Measurements from ENCODE around the gene ZNF385A. TPM values are rescaled to one million over a fixed set of nuclear protein-coding genes. Genes with fewer than 3 reads are reported as not detected.

Gene ZNF385A
- total RNA-seq, 1 donor from 2014 or later = 15.6 TPM

DNA sequence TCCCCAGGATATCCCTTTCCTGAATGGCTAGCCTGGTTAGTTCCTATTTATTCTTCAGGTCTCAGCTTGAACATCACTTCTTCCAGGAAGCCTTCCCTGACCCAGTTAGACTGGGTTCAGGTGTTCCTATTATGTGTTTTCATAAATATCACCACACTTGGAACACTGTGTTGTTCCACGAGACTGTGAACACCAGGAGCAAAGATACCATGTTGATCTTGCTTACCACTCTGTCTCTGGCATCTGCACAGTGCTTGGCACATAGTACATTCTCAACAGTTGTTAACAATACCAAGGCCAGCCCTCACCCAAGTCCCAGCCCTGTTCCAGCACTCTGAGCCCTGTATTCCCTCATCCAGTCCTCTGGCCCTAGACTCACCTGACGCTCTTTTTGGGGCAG is 13.7 kb upstream of the ZNF385A start:
- Mint-ChIP-seq H3K4me3 (ENCODE audit: unreplicated experiment) (peak overlapping the region; percentile 74), H3K27ac (ENCODE audit: unreplicated experiment) (peak overlapping the region; percentile 53), H3K9me3 (ENCODE audit: unreplicated experiment) (no peaks in the 10 kb centered on the region), H3K27me3 (ENCODE audit: unreplicated experiment) (peaks cover 25% of the 10 kb centered on the region), H3K4me1 (ENCODE audit: unreplicated experiment) (peaks cover 63% of the 10 kb centered on the region), H3K36me3 (ENCODE audit: low read depth, unreplicated experiment) (peaks cover 85% of the 10 kb centered on the region)
- TF ChIP-seq, protein P1, sequence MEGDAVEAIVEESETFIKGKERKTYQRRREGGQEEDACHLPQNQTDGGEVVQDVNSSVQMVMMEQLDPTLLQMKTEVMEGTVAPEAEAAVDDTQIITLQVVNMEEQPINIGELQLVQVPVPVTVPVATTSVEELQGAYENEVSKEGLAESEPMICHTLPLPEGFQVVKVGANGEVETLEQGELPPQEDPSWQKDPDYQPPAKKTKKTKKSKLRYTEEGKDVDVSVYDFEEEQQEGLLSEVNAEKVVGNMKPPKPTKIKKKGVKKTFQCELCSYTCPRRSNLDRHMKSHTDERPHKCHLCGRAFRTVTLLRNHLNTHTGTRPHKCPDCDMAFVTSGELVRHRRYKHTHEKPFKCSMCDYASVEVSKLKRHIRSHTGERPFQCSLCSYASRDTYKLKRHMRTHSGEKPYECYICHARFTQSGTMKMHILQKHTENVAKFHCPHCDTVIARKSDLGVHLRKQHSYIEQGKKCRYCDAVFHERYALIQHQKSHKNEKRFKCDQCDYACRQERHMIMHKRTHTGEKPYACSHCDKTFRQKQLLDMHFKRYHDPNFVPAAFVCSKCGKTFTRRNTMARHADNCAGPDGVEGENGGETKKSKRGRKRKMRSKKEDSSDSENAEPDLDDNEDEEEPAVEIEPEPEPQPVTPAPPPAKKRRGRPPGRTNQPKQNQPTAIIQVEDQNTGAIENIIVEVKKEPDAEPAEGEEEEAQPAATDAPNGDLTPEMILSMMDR (IDR thresholded peaks at IDR 0.05; ENCODE audit: unreplicated experiment) = no peak
- no peak for DNase-seq (ENCODE audit: low spot score)

DNA sequence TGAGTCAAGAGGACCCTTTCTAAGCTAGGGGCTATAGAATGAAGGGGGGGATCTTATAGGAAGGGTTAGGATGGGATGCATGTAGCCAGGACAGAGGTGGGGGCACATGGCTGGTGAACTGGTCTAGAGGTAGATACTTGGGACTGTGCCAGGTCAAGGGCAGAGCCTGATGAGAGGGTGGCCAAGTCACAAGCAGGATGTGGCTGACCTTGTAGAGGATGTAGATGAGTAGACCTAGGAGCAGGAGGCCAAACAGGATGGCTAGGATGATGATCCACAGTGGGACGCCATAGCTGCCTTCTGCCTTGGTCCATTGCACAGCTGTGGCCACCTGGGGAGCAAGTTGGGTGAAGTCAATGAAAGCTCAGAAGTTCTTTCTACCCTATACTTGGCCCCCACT is 12.6 kb upstream of the ZNF385A start:
- TF ChIP-seq, protein P1 (IDR thresholded peaks at IDR 0.05; ENCODE audit: unreplicated experiment) = no peak
- no peak overlapping the region for H3K4me3 Mint-ChIP-seq (ENCODE audit: unreplicated experiment)
- H3K4me1 Mint-ChIP-seq (ENCODE audit: unreplicated experiment) = peaks cover 69% of the 10 kb centered on the region
- H3K27me3 Mint-ChIP-seq (ENCODE audit: unreplicated experiment) = peaks cover 30% of the 10 kb centered on the region
- peaks cover 78% of the 10 kb centered on the region for H3K36me3 Mint-ChIP-seq (ENCODE audit: low read depth, unreplicated experiment)
- peak overlapping the region; percentile 57 for H3K27ac Mint-ChIP-seq (ENCODE audit: unreplicated experiment)
- no peaks in the 10 kb centered on the region for H3K9me3 Mint-ChIP-seq (ENCODE audit: unreplicated experiment)
- no peak for DNase-seq (ENCODE audit: low spot score)

DNA sequence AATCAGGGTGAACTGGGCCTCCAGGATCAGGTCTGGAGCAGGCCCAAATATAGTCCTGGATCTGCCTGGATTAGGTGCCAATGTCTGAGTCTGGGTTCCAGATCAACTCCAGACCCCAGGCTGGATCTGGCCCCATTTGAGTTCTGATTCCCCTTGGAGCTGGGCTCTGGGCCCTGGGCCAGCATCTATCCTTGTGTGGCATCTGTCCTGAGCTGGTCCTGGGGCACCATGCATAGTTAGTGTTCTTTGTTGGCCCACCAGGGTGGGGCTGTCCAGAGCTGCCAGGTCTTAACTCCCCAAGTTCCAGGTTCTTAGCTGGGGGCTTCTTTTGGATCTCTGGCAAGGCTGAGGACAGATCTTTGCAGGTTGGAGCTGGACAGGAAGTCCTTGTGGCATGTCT is 11.0 kb upstream of the ZNF385A start:
- TF ChIP-seq, protein P1 (IDR thresholded peaks at IDR 0.05; ENCODE audit: unreplicated experiment) = no peak
- H3K27me3 Mint-ChIP-seq (ENCODE audit: unreplicated experiment) = peaks cover 25% of the 10 kb centered on the region
- no peak for DNase-seq (ENCODE audit: low spot score)
- peaks cover 74% of the 10 kb centered on the region for H3K4me1 Mint-ChIP-seq (ENCODE audit: unreplicated experiment)
- no peaks in the 10 kb centered on the region for H3K9me3 Mint-ChIP-seq (ENCODE audit: unreplicated experiment)
- peaks cover 69% of the 10 kb centered on the region for H3K36me3 Mint-ChIP-seq (ENCODE audit: low read depth, unreplicated experiment)
- H3K4me3 Mint-ChIP-seq (ENCODE audit: unreplicated experiment) = peak overlapping the region; percentile 59
- H3K27ac Mint-ChIP-seq (ENCODE audit: unreplicated experiment) = no peak overlapping the region

DNA sequence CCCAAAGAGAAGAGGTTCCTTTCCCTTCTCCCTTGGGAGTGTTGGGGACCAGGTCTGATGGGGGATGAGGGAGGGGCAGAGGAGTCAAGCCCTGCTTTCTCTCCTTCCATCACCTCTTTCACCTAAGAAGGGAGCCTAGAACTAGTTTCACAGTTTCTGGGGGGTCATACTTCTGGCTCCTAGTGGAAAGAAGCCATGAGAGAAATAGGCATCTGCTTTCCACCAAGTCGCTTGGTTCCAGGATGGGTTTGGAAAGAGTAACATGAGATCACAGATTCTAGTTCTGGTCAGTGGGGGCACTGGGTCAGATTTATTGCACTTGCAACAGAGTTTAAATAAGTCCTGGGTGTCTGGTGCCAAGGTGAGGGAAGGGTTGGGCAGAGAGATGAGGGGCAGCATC is 10.5 kb upstream of the ZNF385A start:
- H3K27me3 Mint-ChIP-seq (ENCODE audit: unreplicated experiment) = peaks cover 26% of the 10 kb centered on the region
- no peaks in the 10 kb centered on the region for H3K9me3 Mint-ChIP-seq (ENCODE audit: unreplicated experiment)
- DNase-seq (ENCODE audit: low spot score) = no peak
- H3K4me3 Mint-ChIP-seq (ENCODE audit: unreplicated experiment) = peak overlapping the region; percentile 37
- peaks cover 71% of the 10 kb centered on the region for H3K4me1 Mint-ChIP-seq (ENCODE audit: unreplicated experiment)
- peaks cover 63% of the 10 kb centered on the region for H3K36me3 Mint-ChIP-seq (ENCODE audit: low read depth, unreplicated experiment)
- peak overlapping the region; percentile 67 for H3K27ac Mint-ChIP-seq (ENCODE audit: unreplicated experiment)
- TF ChIP-seq, protein P1 (IDR thresholded peaks at IDR 0.05; ENCODE audit: unreplicated experiment) = no peak

DNA sequence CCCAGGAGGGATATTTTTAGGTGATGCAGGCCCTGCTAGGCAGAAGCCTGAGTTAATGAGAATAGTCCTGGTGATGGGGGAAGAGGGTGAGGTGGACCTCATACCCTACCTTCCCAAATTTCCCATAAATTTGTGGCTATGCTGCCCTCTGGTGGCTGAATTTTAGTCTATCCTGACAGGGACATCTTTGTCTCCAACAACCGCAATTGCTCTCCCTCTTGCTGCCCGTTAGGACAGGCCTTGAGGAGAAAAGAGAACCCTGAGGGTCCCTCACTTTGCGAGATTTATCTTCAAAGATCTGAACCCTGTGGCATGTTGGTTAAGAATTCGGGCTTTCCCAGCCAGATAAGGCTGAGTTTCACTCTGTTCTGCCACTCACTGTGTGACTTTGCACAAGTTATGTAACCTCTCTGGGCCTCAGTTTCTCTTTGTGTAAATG is 9.8 kb upstream of the ZNF385A start:
- Mint-ChIP-seq H3K27ac (ENCODE audit: unreplicated experiment) (peak overlapping the region; percentile 67), H3K36me3 (ENCODE audit: low read depth, unreplicated experiment) (peaks cover 59% of the 10 kb centered on the region), H3K9me3 (ENCODE audit: unreplicated experiment) (no peaks in the 10 kb centered on the region), H3K27me3 (ENCODE audit: unreplicated experiment) (peaks cover 21% of the 10 kb centered on the region), H3K4me3 (ENCODE audit: unreplicated experiment) (peak overlapping the region; percentile 51), H3K4me1 (ENCODE audit: unreplicated experiment) (peaks cover 73% of the 10 kb centered on the region)
- TF ChIP-seq, protein P1 (IDR thresholded peaks at IDR 0.05; ENCODE audit: unreplicated experiment) = peak; percentile 81
- DNase-seq (ENCODE audit: low spot score) = peak; percentile 65
